SKM-1 treated with dmso at 0.1 percent for 144 hours (cell line): ENCODE data around the gene WWOX.
"Not testable (repeated sequence)": the region's sequence is repeated elsewhere in the genome, so short reads cannot be mapped to it uniquely, and the experiment has no call there.

Experiments used
- DNase-seq: peaks from one replicate; lab custom pipeline; 2025; ENCODE audit not compliant: unreplicated experiment; lab: John Stamatoyannopoulos, UW

Gene WWOX

DNA sequence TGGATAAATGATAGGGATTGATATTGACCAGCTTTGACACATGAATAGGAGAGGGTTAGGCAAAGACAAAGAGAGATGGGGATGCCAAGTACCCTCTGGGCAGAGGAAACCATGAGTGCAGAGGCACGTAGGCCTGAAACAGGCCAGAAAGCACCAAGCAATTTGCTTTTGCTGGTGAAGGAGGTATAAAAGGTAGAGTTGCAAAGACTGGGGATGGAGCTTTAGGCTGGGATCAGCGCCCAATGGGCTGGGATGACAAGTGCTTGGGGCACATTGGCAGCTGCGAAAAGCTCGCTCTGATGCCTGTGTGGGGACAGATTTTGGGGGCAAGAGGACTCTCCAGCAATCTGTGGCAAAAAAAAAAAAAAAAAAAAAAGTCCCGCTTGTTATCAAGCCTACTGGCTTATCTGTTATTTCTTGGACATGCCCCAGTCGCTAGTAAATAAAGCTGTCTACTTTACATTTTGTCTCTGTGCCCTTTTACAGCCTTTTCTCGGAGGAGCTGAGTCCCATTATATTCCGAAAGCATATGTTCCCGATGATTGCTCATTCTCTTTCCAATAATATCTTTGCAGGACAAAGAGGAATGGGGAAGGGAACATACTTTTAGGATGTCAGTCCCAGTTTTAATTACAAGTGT lies 922.7 kb downstream of the WWOX start:
- no peak for DNase-seq

DNA sequence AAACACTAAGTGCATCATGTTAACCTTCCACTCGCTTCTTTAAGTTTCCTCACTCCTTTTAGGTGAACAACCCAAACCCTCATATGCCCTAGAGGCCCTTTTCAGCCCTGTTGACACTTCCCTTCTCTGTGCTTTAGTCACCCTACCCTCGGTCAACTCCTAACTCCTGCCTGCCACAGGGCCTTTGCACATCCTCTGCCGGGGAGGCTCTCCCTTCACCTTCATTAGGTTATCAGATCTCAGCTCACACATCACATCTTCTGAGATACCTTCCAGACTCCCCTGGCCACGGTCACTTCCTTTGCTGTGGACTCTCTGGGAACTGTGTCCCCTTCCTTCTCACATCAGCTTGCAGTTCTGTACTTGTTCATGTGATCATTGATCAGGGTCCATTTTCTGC lies 926.7 kb downstream of the WWOX start:
- no peak for DNase-seq

DNA sequence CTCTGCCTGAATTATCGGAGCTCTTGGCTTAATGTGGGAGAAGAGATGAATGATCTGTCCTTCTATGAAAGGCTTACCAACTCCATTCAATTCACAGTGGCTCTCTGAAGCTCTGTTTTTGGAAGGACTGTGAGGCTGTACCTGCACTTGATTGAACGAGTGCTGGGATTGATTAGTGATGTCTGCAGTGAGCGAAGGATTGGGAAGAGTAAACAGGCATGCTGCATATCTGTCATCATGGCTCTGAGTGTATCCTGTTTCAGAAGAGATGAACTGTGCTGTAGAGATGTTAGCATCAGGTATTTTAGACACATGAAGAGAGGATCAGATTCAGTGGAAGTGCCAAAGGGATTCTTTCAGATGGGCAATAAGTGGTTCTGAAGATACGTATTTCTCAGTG lies 937.1 kb downstream of the WWOX start:
- DNase-seq = no peak

DNA sequence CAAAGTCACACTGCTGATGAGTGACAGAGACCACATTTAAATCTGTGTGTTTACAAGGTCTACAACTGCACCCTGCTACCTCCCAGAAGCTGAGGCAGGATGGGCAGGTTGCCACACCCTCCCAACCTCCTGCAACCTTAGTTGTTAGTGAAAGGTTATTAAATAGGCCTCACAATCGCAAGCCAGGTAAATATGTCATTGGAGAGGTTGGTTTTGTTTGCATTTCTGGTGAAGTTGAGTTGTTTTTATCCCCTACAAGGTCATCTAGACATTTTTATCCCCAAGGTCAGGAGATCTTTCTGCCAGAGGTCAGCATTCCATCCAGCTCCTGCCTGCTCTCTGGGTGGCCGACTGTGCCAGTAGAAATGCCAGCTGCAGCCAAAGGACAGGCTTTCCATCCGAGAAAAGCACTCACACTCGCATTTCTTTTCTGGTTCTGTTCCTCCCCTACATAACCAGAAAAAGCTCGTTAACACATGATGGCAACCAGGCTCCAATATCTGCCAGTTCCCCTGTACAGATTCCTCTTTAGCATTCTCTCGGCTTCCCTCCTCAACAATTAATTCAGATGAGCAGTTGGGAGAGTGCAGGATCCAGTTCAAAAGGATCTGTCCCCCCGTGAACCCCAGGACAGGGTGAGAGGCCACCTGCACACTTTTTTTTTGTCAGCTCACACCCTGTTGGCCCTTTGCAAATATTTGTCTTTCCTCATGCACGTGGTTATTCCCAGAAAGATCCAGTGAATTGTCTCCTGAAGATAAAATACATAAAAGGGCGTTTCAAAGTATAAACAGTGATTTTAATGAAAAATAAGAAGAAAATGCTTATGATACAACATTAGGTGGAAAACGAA lies 938.3 kb downstream of the WWOX start:
- DNase-seq = no peak

DNA sequence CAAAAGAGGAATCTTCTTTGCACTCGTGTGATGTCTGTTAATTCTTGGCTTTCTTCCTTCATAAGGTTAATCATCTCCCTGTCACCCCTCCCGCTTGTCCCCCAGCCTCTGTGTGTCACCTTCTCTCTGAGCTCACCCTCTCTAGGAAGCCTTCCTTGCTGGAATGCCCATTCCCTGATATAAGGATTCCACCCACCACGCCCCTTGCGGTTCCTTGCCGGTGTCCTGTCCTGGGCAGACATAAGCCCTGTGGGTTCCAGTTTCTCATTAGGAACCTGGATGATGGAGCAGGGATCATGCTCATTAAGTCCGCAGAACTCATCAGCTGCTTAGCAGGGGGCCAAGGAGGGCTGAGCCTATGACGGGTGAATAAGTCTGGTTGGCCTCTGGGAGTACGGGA lies 941.8 kb downstream of the WWOX start:
- DNase-seq = no peak

DNA sequence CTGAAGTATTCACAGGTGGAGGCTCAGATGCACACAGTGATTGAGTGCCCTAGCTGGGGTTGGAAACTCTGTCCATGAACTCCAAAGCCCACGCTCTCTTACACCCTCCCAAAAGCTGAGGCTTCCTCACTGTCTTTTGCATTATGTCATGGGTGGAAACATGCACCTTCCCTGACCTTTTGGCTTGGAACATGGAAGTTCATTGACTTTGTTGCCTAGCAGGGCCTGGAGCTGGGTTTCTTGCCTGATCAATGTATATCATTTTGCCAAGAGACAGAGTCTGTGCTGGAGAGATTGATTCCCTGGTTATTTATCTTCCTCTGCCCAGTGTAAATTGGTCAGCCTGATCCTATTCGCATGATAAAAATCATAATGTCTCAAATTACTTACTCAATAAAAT lies 942.7 kb downstream of the WWOX start:
- no peak for DNase-seq

DNA sequence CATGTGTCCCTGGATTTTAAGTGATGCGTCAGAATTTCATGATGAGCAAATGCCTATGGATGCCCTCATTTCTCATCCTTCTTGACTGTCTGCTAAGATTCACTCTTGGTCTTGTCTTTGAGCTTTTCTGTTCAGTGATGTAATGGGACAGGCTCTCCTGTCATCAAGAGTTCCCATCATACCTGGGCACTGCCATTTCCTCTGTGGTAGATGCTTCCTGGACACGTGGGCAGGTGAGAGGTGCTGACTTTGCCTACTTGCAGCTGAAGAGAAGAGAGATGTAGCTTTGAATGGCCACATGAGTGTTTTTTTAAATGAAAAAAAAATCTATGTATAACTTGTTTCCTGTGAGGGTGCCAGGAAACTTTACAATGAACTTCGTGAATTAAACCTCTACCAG lies 943.4 kb downstream of the WWOX start:
- no peak for DNase-seq

DNA sequence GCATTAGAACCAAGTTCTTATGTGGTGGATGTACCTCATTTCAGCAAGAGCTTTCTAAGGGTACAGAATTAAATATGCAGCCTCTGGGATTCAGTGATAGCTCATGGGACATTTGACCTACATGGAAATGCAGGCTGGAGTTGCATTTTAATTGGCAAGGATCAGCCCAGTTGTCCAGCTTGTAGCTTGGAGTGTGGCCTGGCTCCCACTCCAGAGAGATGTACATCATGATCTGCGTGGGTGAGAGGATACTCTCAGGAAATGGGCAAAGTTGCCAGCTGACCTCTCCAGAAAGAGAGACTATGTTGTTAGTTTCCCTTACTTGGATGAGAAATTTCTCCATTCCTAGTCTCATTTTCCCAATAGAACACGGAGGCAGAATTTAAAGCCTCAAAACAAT lies 945.7 kb downstream of the WWOX start:
- DNase-seq = no peak

DNA sequence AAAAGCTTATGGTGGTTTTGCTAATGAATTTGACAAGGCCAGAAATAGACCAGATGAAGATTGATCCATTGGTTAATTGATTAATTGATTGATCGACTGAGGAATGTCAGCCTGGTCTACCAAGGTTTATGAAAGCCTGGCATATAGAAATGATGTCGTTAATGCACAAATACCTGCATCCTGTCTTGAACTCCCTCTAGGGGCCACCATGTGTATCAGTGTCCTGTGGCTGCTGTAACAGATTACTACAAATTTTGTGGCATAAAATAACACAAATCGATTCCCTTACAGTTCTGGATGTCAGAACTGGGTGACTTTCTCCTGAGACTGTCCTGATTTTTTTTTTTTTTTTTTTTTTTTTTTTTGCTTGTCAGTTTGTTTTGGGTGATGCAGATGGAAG lies 947.9 kb downstream of the WWOX start:
- DNase-seq = no peak

DNA sequence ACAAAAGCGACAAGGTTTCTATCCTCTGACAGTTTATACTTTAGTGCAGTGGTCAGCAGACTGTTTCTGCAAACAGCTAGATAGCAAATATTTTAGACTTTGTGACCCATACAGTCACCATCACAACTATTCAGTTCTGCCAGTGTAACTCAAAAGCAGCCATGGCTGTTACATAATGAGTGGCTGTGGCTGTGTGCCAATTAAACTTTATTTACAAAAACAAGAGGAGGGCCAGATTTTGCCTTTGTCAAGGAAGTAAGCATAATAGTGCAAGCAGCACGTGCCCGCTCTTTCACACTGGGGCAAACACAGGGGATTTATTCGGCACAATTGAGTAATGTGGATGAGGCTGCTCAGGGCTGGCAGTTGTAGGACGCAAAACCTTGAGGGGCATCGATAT lies 949.6 kb downstream of the WWOX start:
- no peak for DNase-seq

DNA sequence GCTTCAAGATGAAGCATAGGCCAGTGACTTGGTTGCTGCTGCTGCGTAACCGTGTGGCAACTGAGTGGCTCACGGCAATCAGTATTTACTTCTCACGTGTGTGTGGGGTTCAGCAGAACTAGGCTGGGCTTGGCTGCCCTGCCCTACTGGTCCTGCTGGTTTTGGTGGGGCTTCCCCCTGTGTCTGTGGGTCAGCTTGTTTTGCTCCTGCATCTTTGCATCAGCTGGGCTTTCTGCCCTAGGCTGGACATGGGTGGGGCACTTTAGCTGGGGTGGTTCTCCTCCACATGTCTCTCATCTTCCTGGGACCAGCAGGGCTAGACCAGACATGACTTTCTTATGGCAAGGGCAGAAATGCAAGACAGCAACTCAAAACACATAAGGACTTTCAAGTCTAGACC lies 950.6 kb downstream of the WWOX start:
- no peak for DNase-seq

DNA sequence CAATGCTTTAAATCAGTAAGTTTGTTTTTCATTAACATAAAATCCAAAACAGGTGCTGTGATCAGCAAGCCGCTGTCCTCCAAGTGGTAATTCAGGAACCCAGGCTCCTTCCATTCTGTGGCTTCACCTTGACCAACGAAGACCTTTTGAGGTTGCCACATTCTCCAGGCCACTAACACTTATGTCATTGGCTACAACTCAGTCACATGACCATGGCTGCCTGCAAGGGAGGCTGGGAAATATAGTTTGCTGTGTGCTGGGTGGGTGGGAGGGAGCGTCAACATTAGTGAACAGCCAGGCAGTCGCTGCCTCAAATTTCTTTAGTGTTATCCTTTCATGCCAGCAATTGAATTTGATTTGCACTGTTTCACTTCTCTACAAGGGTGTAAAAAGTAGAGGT lies 951.9 kb downstream of the WWOX start:
- no peak for DNase-seq

DNA sequence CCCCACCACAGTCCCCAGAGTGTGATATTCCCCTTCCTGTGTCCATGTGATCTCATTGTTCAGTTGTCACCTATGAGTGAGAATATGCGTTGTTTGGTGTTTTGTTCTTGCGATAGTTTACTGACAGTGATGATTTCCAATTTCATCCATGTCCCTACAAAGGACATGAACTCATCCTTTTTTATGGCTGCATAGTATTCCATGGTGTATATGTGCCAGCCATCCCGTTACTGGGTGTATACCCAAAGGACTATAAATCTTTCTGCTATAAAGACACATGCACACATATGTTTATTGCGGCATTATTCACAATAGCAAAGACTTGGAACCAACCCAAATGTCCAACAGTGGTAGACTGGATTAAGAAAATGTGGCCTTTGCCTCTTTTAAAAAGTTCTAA lies 952.7 kb downstream of the WWOX start:
- not testable (repeated sequence) for DNase-seq

DNA sequence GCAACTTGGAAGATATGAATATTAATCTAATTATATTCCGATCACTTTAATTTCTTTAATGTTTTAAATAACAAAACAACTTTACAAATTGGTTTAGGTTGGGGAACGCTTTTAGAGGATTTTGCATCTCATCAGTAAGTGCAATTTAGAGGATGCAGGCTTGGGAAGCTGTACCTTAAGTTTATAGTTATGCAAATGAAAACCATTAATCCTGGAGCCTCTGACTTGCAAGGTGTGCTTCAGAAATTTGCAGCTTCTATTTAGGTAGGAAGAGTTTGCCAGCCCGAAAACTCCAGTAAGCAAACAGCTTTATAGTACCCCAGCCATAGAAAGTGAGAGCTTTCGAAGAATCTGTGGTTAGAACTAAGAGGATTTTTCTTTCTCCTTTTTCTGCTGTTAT lies 954.1 kb downstream of the WWOX start:
- DNase-seq = no peak

DNA sequence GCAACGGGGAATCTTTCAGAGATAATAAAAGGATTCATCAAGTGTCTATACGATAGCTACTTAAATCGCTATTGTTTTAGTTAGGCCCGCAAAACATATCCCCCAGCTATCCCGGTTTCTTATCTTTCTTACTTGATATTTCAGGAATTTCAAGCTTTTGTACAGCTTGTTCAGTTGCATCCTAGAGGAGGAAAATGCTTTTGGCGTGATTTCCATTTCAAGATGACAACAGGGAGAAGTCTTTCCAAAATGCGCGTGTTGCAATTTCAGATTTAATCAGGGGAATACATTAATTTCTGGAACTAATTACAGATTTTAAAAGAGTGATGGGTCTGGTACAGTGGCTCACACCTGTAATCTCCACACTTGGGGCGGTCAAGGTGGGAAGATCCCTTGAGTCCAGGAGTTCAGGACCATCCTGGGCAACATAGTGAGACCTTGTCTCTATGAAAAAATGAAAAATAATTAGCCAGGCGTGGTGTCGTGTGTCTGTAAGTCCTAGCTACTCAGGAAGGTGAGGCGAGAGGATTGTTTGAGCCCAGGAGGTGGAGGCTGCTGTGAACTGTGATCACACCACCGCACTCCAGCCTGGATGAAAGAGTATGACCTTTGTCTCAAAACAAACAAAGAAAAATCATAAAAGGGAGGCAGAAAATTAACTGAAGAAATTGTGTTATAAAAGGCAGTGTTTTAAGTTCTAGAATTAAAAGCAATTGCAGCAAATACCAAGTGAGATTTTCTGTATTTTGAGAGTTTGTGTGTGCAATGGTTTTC lies 954.9 kb downstream of the WWOX start:
- DNase-seq = no peak

DNA sequence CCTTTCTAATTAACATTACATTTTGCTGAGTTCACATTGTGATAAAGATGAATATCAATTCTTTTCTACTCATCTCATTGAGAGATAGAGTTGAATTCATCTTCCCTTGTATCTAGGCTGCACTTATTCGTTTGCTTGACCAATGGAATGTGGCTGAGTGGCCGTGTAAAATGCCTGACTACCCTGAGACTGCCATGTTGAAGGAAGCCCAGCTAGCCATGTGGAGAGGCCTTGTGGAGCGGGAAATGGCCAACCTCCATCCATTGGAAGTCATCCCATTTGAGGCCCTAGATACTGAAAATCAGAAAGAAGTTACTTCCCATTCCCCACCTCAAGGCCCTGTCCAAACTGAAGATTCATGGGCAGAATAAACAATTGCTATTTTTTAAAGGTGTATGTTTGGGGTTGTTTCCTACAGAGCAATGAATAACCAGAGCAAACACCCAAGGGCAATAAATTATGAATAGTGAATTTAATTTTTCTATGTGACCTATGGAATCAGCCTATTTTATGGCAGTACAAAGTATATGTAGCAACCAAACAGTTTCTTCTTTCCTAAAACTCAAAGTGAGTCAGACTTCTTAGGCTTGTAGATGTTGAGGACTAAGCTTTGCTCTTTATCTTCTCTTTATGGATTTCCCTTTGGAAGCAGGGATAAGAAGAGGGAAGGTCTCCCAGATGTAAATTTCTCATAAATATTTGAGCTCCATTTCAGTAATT lies 956.0 kb downstream of the WWOX start:
- DNase-seq = no peak

DNA sequence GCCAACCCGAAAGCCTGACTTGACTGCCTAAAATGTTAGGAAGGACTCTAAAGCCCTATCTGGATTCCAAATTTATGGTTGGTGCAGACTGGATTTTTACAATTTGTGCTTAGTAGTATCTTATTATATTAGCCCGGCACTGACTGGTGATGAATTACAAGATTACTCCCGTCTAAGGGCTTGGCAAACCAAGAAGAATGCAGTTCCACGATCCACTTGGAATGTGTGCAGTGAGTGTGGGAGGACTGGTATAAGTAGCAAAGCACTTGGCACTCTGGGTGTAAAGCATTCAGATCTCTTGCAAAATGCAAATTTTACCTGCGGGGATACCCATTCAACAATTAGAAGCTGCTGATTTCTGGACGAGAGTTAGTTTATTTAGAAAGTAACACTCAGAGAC lies 961.7 kb downstream of the WWOX start:
- DNase-seq = no peak

DNA sequence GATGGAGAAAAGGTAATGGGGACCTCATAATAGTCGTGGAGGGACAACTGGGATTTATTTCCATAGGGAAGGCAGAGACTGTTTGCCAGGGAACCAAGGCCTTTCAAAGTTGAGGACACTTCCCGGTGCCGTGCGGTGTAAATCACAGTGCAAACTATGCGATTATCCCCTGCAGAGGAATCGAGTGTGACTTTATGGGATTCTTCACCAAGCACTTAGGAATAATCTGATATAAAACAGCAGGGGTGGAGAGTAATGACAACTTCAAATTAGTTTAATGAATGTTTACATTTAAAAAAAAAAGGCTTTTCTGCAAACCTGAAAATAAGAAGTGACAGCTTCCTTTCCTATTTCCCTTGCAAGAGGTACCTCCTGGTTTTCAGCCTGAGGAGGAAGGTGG lies 962.9 kb downstream of the WWOX start:
- no peak for DNase-seq

DNA sequence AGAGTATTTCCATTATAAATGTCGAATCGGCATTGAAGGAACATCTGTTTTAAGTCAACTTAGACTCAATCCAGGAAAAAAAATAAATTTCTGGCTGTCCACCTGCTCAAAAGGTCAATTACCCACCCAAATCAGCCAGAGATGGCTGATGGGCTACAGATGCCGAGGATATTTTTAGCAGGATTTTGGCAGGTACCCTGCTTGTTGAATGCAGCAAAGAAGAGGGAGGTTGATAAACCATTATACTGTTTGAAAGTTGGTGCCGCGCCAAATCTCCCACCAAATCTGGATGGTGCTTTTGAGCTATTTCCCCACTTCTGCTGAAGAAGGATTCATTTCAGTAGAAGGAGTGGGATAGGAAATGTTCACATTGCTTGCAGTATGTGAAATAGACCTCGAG lies 963.4 kb downstream of the WWOX start:
- no peak for DNase-seq

DNA sequence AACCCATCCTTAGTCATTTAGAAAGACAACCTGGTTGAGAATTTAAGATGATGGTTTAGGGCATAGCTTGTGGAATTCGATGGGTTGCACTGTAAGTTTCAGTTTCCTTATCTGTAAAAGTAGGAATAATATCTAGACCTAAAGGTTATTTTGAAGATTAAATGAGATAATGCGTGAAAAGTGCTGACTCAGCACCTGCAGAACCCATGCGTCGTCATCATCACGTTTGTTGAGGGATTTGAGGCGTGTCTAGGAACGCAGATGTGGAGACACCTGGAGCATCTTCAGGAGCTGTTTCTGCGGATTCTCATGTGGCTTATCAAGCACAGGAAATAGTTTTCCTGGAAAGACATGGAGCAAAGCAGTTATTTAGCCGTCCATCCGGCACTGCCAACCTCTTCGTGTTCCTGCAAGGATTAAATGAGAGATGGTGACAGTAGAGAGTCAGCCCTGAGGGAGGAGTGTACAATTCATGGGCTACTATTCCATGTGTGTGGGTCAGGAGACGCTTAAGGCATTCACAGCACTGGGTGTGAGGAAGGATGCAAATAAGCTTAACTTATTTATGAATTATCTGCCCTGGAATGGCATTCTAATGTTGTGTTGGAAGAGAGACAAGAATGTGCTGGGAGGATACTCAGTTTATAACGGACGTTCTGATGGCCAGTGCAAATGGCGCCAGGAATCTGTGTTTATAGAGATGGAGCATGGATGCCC lies 965.0 kb downstream of the WWOX start:
- DNase-seq = no peak

DNA sequence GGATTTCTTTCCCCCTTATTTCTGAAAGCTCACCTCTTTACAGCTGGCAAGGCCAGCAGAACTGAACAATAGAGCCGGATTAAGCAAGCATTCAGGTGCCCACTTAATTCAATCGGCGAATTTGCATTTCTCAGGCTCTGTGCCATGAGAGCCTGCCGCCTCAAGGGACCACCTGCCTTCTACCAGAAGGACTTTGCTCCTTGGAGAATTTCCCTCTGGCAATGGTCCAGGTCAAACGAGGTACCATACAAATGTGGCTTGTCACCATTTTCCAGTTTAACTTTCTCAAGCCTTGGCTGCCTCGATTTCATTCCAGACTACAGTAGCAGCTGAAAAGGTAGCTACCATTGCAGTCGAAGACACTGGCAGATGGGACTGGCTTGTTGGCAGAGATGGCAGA lies 967.1 kb downstream of the WWOX start:
- no peak for DNase-seq
